GDM1 (cell line): ENCODE measurements around the gene CBFA2T3.
"Not testable (repeated sequence)": the region's sequence is repeated elsewhere in the genome, so short reads cannot be mapped to it uniquely, and the experiment has no call there.

Source experiments
- DNase-seq: peaks from one replicate; lab custom pipeline; 2025; lab: John Stamatoyannopoulos, UW

The CBFA2T3 gene

GRCh38 chr16:88906535-88907105 lies 70.4 kb downstream of the CBFA2T3 start:
- no peak for DNase-seq

- DNase-seq = no peak
These were observed 71.0 kb downstream of the CBFA2T3 start for GRCh38 chr16:88906020-88906419.

DNA sequence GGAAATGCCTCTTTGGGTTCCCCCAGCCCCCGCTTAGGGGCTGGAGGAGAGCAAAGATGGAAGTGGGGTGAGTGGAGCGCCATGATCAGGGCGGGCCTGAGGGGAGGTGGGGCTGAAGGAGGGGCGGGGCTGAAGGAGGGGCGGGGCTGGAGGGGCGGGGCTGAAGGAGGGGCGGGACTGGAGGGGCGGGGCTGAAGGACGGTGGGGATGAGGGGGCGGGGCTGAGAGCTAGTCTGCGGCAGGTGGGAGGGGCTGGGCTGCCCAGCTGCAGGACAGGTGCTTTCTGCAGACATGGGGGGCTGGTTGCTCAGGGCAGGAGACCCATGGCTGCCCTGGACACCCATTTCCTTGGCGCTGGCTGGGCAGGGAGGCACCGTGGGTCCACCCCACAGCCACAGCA lies 71.4 kb downstream of the CBFA2T3 start:
- DNase-seq = no peak

- no peak for DNase-seq
These were observed 72.2 kb downstream of the CBFA2T3 start for GRCh38 chr16:88904676-88905365.

- no peak for DNase-seq
These were observed 73.7 kb downstream of the CBFA2T3 start for GRCh38 chr16:88903267-88903666.

- no peak for DNase-seq
These were observed 74.3 kb downstream of the CBFA2T3 start for GRCh38 chr16:88902744-88903143.

DNA sequence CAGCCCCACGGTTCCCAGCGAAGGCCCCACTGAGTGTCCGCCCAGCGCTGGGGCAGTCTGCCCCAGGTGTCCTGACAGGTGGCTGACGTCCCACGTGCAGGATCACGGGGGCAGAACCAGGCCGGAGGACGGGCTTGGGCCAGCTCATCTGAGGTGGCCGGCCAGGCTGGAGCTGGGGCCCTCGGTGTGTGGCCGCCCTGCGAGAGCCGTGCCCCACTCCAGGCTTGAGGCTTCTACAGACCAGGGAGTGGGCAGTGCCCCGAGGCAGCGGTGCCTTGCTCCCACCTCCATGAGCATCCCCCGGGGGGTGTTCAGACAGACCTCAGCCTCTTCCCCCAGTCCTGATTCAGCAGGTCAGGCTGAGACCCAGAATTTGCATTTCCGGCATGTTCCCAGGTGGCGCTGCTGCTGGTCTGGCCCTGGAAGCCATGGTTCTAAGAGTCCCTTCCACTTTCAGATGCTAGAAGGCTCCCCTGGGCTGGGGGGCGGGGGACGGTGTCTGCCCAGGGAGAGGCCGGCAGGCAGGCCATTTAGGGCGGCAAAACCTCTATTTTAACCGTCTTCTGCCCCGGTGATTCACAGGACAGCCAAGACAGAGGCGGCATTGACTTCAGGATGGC lies 75.2 kb downstream of the CBFA2T3 start:
- no peak for DNase-seq

- no peak for DNase-seq
These were observed 76.3 kb downstream of the CBFA2T3 start for GRCh38 chr16:88900662-88901052.

DNA sequence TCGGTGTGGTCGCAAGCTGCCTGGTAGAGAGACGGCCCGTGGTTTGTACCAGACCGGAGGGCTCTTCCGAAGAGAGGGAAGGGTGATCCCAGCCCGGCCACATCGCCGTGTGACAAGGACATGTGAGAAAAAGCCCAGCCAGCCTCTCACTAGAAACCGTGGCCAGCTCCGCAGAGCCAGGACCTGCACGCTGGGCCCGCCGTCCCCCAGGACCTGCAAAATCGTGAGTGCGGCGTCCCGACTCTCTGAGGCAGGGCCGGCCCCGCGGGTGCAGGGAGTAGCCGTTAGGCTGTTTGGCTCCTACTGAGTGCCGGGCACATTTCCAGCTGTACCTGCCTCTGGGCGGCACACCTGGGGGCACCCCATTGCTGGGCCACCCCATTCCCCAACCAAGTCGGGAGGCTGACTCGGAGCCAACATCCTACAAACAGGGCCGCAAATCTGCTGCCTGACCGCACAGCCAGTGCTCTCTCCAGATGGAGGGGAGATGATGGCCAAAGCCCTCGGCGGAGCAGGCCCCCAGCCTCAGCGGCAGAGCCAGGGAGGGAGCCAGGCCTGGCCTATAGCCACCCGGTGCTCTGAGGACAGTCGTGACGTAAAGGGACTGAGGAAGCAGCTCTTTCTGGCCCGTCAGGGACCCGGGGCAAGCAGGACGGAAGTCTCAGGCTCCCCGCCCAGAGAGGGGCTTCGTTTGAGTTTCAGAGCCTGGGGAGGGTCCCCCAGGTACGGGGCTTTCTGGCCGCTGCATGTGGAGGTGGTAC lies 76.9 kb downstream of the CBFA2T3 start:
- no peak for DNase-seq

- no peak for DNase-seq
These were observed 79.1 kb downstream of the CBFA2T3 start for GRCh38 chr16:88897696-88898425.

DNA sequence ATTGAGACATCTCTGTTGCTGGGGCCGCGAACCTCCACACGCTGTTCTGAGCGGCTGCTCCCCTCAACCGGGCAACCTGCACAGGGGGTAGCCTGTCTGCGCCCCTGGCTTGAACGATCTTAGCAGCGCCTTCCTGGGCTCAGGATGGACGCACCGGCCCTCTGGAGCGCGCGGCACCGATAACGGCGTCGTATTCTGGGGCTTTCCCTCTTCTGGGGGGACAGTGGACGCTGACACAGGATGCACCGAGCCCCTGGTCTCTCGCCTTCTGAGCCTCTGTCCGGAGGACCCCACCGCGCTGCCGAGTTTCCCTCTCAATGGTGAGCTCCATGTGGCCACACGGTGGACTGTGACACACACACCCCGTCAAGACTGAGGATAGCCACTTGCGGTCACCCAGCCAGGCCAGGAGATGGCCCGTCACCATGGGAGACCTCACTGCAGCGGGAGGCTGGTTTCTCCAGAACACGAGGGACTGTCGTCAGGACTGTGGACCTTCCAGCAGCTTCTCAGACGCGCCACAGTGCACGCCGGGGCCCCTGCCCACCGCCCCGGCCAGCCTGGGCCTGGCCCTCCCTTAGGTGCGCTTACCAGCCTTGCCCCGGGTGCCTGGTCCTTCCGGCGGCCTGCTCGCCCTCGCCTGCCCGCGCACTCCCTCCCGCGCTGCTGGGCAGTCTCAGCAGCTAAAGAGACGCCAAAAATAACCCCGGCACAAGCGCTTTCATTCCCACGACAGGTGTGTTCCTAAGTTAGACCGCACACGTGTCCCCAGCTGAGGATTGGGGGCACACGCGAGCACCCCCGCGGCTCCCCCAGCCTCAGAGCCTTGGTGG lies 80.6 kb downstream of the CBFA2T3 start:
- no peak for DNase-seq

DNA sequence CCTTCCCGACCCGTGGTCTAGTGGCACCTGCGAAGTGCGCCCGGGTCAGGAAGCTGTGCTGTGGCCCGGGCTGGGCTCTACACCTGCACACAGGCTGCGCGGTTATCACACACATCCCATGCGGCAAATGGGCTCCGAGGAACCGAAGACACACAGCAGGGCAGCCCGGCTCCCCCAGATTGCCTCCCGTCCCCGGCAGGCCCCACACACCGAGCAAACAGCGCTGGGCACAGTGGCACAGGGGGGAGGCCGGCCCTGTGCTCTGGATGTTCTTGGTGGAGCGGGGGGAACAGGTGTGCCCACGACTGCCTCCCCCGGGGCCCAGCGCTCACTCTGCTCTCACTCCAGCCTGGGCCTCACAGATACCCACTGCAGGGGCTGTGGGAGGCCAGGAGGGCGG lies 81.7 kb downstream of the CBFA2T3 start:
- no peak for DNase-seq

DNA sequence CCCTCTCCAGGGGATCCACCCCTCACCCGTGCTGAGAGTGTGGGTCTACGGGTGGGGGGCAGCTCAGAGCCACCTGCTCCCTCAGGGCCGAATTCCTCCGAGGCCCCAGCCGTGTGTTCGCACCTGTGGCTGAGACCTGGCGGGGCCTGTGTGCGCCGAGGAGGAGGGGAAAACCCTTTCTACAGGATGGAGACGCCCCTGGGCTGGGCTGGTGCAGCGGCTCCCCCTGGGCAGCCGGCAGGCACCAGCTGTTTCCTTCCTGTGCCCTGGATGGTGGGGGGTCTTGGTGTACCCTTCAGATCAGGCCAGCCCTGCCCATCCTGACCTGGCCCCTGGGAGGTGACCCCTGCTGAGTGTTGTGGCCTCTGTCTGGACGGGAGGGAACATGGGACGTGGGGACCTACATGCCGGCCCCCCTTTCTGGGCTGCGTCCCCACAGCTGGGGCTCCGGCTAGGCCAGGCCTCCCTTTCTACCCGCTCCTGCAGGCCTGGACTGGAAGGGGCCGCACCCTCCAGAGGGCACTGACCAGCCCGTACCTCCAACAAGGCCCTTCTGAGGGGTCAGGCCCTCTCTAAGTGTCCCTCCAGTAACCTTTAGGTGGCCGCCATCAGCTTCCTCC lies 82.2 kb downstream of the CBFA2T3 start:
- DNase-seq = no peak

DNA sequence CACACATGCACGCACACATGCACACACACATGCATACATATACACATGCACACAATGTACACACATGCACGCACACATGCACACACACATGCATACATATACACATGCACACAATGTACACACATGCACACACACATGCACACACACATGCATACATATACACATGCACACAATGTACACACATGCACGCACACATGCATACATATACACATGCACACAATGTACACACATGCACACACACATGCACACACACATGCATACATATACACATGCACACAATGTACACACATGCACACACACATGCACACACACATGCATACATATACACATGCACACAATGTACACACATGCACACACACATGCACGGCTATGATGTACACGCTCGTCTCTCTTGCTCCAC lies 82.7 kb downstream of the CBFA2T3 start:
- DNase-seq = not testable (repeated sequence)

- DNase-seq = no peak
These were observed 83.7 kb downstream of the CBFA2T3 start for GRCh38 chr16:88893127-88893968.

DNA sequence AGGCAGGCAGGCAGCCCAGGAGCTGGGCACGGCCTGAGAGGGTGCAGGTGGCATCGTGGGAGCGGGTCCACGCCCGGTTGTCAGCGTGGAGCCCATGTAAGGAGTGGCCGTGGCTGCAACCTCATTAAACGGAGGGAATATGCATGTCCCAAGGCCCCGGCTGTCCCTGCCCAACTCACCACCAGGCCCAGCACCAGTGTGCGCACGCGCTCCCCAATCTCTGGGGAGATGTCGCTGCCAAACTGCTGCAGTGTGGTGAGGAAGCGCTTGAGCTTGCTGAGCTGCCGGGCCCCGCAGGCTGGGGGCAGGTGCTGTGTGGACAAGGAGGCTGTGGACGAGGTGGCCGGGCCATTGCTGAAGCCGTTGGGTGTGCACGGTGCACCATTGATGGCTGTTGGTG lies 84.9 kb downstream of the CBFA2T3 start:
- no peak for DNase-seq

- no peak for DNase-seq
These were observed 85.9 kb downstream of the CBFA2T3 start for GRCh38 chr16:88891083-88891482.

- not testable (repeated sequence) for DNase-seq
These were observed 87.2 kb downstream of the CBFA2T3 start for GRCh38 chr16:88889702-88890352.
